Endothelial cell of hepatic sinusoid (primary cell): Measurements from ENCODE around the gene FMO3.

ENCODE experiments used
- in situ Hi-C: cut with HindIII; loops from 2 replicates; pipeline ENCODE4 v1.10.0; 2017; ENCODE audit warnings: low sequenced_read_pairs

Gene FMO3

GRCh38 chr1:171090604-171091003 lies at the start of gene FMO3:
Gene FMO3, plus strand, starts transcription at chr1:171090905. Its CDS starts 1,754 bp downstream, at chr1:171092659.
- in situ Hi-C loops, result no loop called here

- in situ Hi-C loops, result no loop called here
Measured at GRCh38 chr1:171048014-171048413, 42.7 kb upstream of the FMO3 start.

- in situ Hi-C loops, result no loop called here
Measured at GRCh38 chr1:171052977-171053376, 37.7 kb upstream of the FMO3 start.

- in situ Hi-C loops, result no loop called here
Measured at GRCh38 chr1:171055966-171056643, 34.6 kb upstream of the FMO3 start.

GRCh38 chr1:171061425-171062143 lies 29.1 kb upstream of the FMO3 start:
- in situ Hi-C loops, result no loop called here

- in situ Hi-C loops, result no loop called here
Measured at GRCh38 chr1:171062902-171063301, 27.8 kb upstream of the FMO3 start.

GRCh38 chr1:171075041-171075440 lies 15.7 kb upstream of the FMO3 start:
- in situ Hi-C loops, result no loop called here

- in situ Hi-C loops, result loop anchor here (5.0 kb wide), 1 partner anchor 104 kb away; no protein-coding TSS in a partner anchor
Measured at GRCh38 chr1:171081314-171081753, 9.4 kb upstream of the FMO3 start.

- in situ Hi-C loops, result loop anchor here (5.0 kb wide), 1 partner anchor 104 kb away; no protein-coding TSS in a partner anchor
Measured at GRCh38 chr1:171081763-171082201, 8.9 kb upstream of the FMO3 start.

- in situ Hi-C loops, result loop anchor here (5.0 kb wide), 1 partner anchor 105 kb away; no protein-coding TSS in a partner anchor
Measured at GRCh38 chr1:171082606-171083005, 8.1 kb upstream of the FMO3 start.

GRCh38 chr1:171083222-171083621 lies 7.5 kb upstream of the FMO3 start:
- in situ Hi-C loops, result loop anchor here (5.0 kb wide), 1 partner anchor 106 kb away; no protein-coding TSS in a partner anchor

GRCh38 chr1:171084091-171084490 lies 6.6 kb upstream of the FMO3 start:
- in situ Hi-C loops, result loop anchor here (5.0 kb wide), 1 partner anchor 107 kb away; no protein-coding TSS in a partner anchor

GRCh38 chr1:171084870-171085269 lies 5.8 kb upstream of the FMO3 start:
- in situ Hi-C loops, result loop anchor here (5.0 kb wide), 1 partner anchor 108 kb away; no protein-coding TSS in a partner anchor

GRCh38 chr1:171087896-171088295 lies 2.8 kb upstream of the FMO3 start:
- in situ Hi-C loops, result no loop called here

- in situ Hi-C loops, result no loop called here
Measured at GRCh38 chr1:171103862-171104261, 13.2 kb downstream of the FMO3 start.

- in situ Hi-C loops, result no loop called here
Measured at GRCh38 chr1:171107262-171107940, 16.7 kb downstream of the FMO3 start.

GRCh38 chr1:171107969-171108368 lies 17.3 kb downstream of the FMO3 start:
- in situ Hi-C loops, result no loop called here

GRCh38 chr1:171109966-171110365 lies 19.3 kb downstream of the FMO3 start:
- in situ Hi-C loops, result no loop called here

GRCh38 chr1:171110621-171111326 lies 20.1 kb downstream of the FMO3 start:
- in situ Hi-C loops, result no loop called here

- in situ Hi-C loops, result no loop called here
Measured at GRCh38 chr1:171112119-171112518, 21.4 kb downstream of the FMO3 start.

GRCh38 chr1:171113382-171113781 lies 22.7 kb downstream of the FMO3 start:
- in situ Hi-C loops, result no loop called here
